ENCODE results near the gene ZRANB1. TPM values are rescaled to one million over a fixed set of nuclear protein-coding genes. Genes with fewer than 3 reads are reported as not detected.

Gene ZRANB1
- polyA plus RNA-seq, 1 experiment, result 36.9 TPM

DNA sequence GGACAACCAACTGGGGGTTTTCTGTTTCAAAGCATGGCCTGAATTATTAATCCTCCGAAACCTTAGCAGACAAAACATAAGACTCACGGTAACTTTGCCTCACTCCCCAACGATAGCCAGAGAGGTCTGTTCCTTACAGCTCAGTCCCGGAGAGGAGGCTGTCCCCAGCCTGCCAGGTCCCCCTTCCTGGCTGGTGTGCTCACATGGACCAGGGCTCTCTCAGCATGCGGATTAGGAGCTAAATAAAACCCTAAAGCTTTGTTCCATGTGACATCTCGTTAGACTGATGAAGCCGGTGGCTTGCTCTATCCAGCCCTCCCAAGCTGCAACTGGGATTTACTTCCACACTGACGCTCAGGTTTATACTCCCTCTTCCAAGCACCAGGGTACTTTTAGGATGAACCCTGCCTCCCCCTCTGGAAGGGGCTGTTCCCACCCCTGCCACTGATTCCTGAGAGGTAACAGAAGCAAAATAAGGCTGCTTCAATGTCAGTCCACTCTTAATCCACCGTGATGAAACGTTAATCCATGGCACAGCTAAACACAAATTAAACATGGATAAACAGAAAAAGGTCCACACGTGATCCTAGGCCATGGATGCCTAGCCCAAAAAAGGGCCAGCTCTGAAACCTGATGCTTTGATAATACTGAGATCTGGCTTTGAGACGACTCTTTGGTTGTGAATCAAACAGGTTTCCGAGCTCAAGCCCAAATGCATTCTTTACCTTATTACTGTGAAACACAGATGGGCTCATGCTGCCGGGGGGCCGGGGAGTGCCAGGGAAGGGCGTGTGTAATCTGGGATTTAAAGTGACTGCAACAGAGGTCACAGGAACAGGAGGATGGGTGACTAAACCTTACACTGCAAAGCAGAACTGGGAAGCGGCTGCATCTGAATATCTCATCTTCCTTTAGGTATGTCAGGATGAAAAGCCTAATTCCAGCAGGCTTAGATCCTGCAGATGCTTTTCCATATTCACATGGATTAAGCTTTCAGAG lies 86.2 kb downstream of the ZRANB1 start:
- H3K27me3 ChIP-seq (ENCODE audit: control insufficient read depth, insufficient read depth, low read length), result no peaks in the 10 kb centered on the region
- H3K4me3 ChIP-seq (ENCODE audit: low read depth, low read length), result no peak overlapping the region
- ChIA-PET POLR2A (interaction anchor here (0.6 kb wide), 1 partner anchor 524 kb away, joined by 5 read pairs; no protein-coding TSS in a partner anchor), CTCF (interaction anchor here (0.9 to 6.1 kb wide), 3 partner anchors 8 to 33 kb away, joined by 3 to 34 read pairs (median 3); no protein-coding TSS in a partner anchor)
- TF ChIP-seq, protein P1, sequence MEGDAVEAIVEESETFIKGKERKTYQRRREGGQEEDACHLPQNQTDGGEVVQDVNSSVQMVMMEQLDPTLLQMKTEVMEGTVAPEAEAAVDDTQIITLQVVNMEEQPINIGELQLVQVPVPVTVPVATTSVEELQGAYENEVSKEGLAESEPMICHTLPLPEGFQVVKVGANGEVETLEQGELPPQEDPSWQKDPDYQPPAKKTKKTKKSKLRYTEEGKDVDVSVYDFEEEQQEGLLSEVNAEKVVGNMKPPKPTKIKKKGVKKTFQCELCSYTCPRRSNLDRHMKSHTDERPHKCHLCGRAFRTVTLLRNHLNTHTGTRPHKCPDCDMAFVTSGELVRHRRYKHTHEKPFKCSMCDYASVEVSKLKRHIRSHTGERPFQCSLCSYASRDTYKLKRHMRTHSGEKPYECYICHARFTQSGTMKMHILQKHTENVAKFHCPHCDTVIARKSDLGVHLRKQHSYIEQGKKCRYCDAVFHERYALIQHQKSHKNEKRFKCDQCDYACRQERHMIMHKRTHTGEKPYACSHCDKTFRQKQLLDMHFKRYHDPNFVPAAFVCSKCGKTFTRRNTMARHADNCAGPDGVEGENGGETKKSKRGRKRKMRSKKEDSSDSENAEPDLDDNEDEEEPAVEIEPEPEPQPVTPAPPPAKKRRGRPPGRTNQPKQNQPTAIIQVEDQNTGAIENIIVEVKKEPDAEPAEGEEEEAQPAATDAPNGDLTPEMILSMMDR (IDR thresholded peaks at IDR 0.05; ENCODE audit: low read depth, low read length), result no peak
- DNase-seq (ENCODE audit: low read depth, low spot score), result no peak
- H3K27ac ChIP-seq (ENCODE audit: low read depth, low read length), result no peak overlapping the region
- H3K9me3 ChIP-seq (ENCODE audit: control insufficient read depth, insufficient read depth, low read length), result no peaks in the 10 kb centered on the region; the same call in 1 of the 2 replicates

DNA sequence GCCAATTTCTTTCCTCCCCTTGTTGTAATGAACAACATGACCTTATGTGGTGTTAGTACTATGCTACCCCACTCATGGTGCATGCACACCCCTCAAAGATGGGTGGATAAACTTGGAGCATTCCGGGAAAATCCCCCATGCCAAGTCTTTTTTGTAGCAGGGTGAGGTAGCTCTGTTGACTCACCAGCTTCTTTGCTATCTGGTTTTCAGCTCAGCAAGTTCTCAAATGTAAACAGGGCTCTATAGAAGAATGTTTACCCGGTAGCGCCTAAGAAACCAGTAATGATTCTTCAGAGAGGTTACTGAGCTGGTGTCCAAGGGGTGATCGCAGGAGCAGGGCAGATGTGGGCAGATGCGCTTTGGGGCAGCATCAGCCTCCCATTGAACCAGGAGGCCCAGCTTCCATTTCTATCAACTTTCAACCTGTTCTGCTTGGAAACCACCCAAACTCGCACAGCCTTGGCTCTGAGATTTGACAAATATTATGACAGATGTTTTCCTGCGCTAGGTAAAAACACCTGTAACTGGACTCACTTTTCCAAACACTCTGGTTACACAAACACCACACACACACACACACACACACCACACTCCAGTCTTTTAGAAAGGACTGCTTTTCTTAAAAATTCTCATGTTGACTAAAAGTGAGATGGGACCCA lies 87.8 kb downstream of the ZRANB1 start:
- Histone ChIP-seq H3K27me3 (ENCODE audit: control insufficient read depth, insufficient read depth, low read length) (no peaks in the 10 kb centered on the region), H3K9me3 (ENCODE audit: control insufficient read depth, insufficient read depth, low read length) (no peaks in the 10 kb centered on the region; the same call in 1 of the 2 replicates), H3K4me3 (ENCODE audit: low read depth, low read length) (no peak overlapping the region), H3K27ac (ENCODE audit: low read depth, low read length) (peak overlapping the region; percentile 47)
- TF ChIP-seq, protein P1 (IDR thresholded peaks at IDR 0.05; ENCODE audit: low read depth, low read length), result no peak
- DNase-seq (ENCODE audit: low read depth, low spot score), result peak; percentile 47
- ChIA-PET POLR2A (no interaction called here), CTCF (interaction anchor here (1.3 to 6.1 kb wide), 2 partner anchors 18 to 33 kb away, joined by 4 to 34 read pairs; no protein-coding TSS in a partner anchor)

GRCh38 chr10:125030567-125031197 lies 88.8 kb downstream of the ZRANB1 start:
- Histone ChIP-seq H3K4me3 (ENCODE audit: low read depth, low read length) (no peak overlapping the region), H3K27ac (ENCODE audit: low read depth, low read length) (no peak overlapping the region), H3K9me3 (ENCODE audit: control insufficient read depth, insufficient read depth, low read length) (no peaks in the 10 kb centered on the region; the same call in 1 of the 2 replicates), H3K27me3 (ENCODE audit: control insufficient read depth, insufficient read depth, low read length) (no peaks in the 10 kb centered on the region)
- TF ChIP-seq, protein P1 (IDR thresholded peaks at IDR 0.05; ENCODE audit: low read depth, low read length), result no peak
- ChIA-PET POLR2A (no interaction called here), CTCF (interaction anchor here (0.7 to 6.1 kb wide), 2 partner anchors 17 to 344 kb away, joined by 8 to 34 read pairs; no protein-coding TSS in a partner anchor)
- no peak for DNase-seq (ENCODE audit: low read depth, low spot score)

DNA sequence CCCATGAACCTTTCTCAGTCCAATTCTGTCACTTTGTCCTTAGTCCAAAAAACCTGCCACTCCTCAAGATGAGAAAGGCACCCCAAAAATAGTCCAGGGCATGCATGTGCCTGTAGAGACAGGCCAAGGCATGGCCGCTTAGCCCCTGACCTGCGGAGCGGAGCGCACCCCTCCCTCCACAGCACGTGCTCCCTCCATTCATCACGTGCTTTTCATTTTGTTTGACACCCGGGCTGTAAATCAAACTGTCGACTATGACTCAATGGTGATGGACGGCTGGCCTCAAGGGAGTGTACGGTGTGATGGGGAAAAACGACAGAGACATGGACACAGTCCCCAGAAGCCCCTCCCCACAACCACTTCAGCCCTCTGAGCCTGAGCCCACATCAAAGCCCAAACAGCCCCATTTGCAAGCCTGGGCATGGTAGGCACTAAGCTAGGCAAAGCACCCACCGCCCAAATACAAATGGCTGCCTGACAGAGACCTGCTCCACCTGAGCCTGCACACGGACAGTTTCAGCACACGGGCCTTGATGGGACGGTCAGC lies 90.6 kb downstream of the ZRANB1 start:
- ChIA-PET POLR2A (no interaction called here), CTCF (interaction anchor here (6.1 kb wide), 1 partner anchor 15 kb away, joined by 34 read pairs; no protein-coding TSS in a partner anchor)
- no peak overlapping the region for H3K4me3 ChIP-seq (ENCODE audit: low read depth, low read length)
- TF ChIP-seq, protein P1 (IDR thresholded peaks at IDR 0.05; ENCODE audit: low read depth, low read length), result no peak
- H3K9me3 ChIP-seq (ENCODE audit: control insufficient read depth, insufficient read depth, low read length), result no peaks in the 10 kb centered on the region
- no peaks in the 10 kb centered on the region for H3K27me3 ChIP-seq (ENCODE audit: control insufficient read depth, insufficient read depth, low read length)
- no peak for DNase-seq (ENCODE audit: low read depth, low spot score)
- H3K27ac ChIP-seq (ENCODE audit: low read depth, low read length), result no peak overlapping the region
